HCT116 (cell line): ENCODE measurements around the gene WWOX.

ENCODE experiments used
- EZH2 ChIP-seq: fragments of 200-600 bp; sonication (generic); IDR thresholded peaks from 2 replicates; pipeline ENCODE4 v1.6.1; 2017; ENCODE audit warnings: antibody characterized with exemption, mixed run types
- ZNF274 ChIP-seq: fragments of 200-500 bp; sonication (Bioruptor generic); IDR thresholded peaks from 2 replicates; pipeline ENCODE4 v1.6.1; 2014; ENCODE audit warnings: mild to moderate bottlenecking, low read depth, low read length, inconsistent platforms

- no peak for TF ChIP-seq ZNF274
- no peak for TF ChIP-seq EZH2
Measured at GRCh38 chr16:79167893-79168292, 1068.4 kb downstream of the WWOX start.
